ENCODE measurements around the gene ADAP1. TPM values are rescaled to one million over a fixed set of nuclear protein-coding genes. Genes with fewer than 3 reads are reported as not detected.

ADAP1 gene
- total RNA-seq, 2 donors from 2014 or later: 4.2 to 7.7 TPM

- TF ChIP-seq CTCF (IDR thresholded peaks at IDR 0.05): peak; percentile 99 to 100
Observed at GRCh38 chr7:992709-993607, 38.5 kb upstream of the ADAP1 start.

GRCh38 chr7:991729-992656 is 37.5 kb upstream of the ADAP1 start:
- DNase-seq (ENCODE audit: low spot score): no peak
- Histone ChIP-seq H3K9me3 (no peaks in the 10 kb centered on the region), H3K4me1 (peaks cover 0 to 19% of the 10 kb centered on the region in 2 donors), H3K27ac (no peak overlapping the region), H3K36me3 (no peaks in the 10 kb centered on the region), H3K4me3 (no peak overlapping the region), H3K27me3 (no peaks in the 10 kb centered on the region)
- no peak for TF ChIP-seq CTCF (IDR thresholded peaks at IDR 0.05)

More at GRCh38 chr7:992709-993607, 38.5 kb upstream of the ADAP1 start:
- Histone ChIP-seq H3K27ac (no peak overlapping the region), H3K36me3 (no peaks in the 10 kb centered on the region), H3K4me3 (no peak overlapping the region), H3K9me3 (no peaks in the 10 kb centered on the region), H3K27me3 (no peaks in the 10 kb centered on the region), H3K4me1 (peaks cover 0 to 19% of the 10 kb centered on the region in 2 donors)
- peak; percentile 93 for DNase-seq (ENCODE audit: low spot score)

- no peaks in the 10 kb centered on the region for H3K36me3 ChIP-seq
- TF ChIP-seq CTCF (IDR thresholded peaks at IDR 0.05): no peak
- peaks cover 0 to 24% of the 10 kb centered on the region in 2 donors for H3K4me1 ChIP-seq
- no peaks in the 10 kb centered on the region for H3K27me3 ChIP-seq
- no peak overlapping the region for H3K4me3 ChIP-seq
- DNase-seq (ENCODE audit: low spot score): no peak
- no peaks in the 10 kb centered on the region for H3K9me3 ChIP-seq
- H3K27ac ChIP-seq: no peak overlapping the region
Observed at GRCh38 chr7:990933-991728, 36.7 kb upstream of the ADAP1 start.

GRCh38 chr7:990352-990932 is 36.0 kb upstream of the ADAP1 start:
- no peak for TF ChIP-seq CTCF (IDR thresholded peaks at IDR 0.05)

DNA sequence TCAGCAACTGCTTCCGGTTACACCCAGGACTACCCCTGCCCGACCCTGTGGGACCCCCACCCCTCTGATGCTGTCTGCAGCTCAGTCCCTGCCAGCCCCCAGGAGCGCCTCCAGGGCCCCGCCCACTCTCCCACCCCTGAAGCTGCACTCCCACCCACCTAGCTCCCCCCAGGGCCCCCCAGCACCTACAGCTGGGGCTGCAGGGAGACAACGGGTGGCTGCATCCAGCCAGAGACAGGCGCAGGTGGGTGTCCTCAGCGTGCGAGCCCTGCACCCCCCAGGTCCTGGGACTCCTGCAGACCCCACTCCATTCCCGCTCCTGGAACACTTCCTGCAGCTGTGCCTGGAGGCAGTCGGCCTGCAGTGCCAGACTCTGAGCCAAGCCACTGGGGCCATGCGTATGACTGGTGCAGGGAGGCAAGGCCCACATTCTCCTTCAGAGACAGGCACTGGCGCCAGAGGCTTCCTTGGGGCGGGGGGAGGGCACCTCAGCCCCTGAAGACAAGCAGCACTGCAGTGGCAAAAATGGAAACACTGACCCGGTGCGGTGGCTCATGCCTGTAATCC is 34.6 kb upstream of the ADAP1 start:
- Histone ChIP-seq H3K4me3 (no peak overlapping the region), H3K4me1 (peaks cover 0 to 24% of the 10 kb centered on the region in 2 donors), H3K9me3 (no peaks in the 10 kb centered on the region), H3K27ac (no peak overlapping the region), H3K36me3 (no peaks in the 10 kb centered on the region), H3K27me3 (no peaks in the 10 kb centered on the region)
- no peak for TF ChIP-seq CTCF (IDR thresholded peaks at IDR 0.05)
- DNase-seq (ENCODE audit: low spot score): no peak

More at GRCh38 chr7:990352-990932, 36.0 kb upstream of the ADAP1 start:
- DNase-seq (ENCODE audit: low spot score): no peak
- Histone ChIP-seq H3K4me3 (no peak overlapping the region), H3K27me3 (no peaks in the 10 kb centered on the region), H3K9me3 (no peaks in the 10 kb centered on the region), H3K4me1 (peaks cover 0 to 24% of the 10 kb centered on the region in 2 donors), H3K27ac (no peak overlapping the region), H3K36me3 (no peaks in the 10 kb centered on the region)

All from right atrium auricular region (tissue), 2 donors.